Omental fat pad (tissue), 4 donors: ENCODE results near the gene CORO2A. TPM values are rescaled to one million over a fixed set of nuclear protein-coding genes. Genes with fewer than 3 reads are reported as not detected.

Experiments used
- ATAC-seq: fragments of 150-250 bp; one replicate; pipeline ENCODE4 v1.9.1; 2016; ENCODE audit warnings: mild to moderate bottlenecking, moderate library complexity; ENCODE audit not compliant: low FRiP score
- DNase-seq: peaks from one replicate; pipeline ENCODE4 v3.0.0-alpha.2; 2019; ENCODE audit warnings: low spot score
- CTCF ChIP-seq, 3 donors: fragments of 450-650 bp; IDR thresholded peaks; one replicate each; pipeline ENCODE4 v1.5.1; 2016 to 2017; ENCODE audit warnings: antibody characterized with exemption in 3 of 3, mild to moderate bottlenecking in 3 of 3, moderate library complexity in 2 of 3
- total RNA-seq, 4 donors: library from RNA; depleted of rRNA; stranded (reverse); fragments of >200 nt; gene quantifications; one replicate each; pipeline ENCODE4 v1.1.0, GENCODE V29; 2016

CORO2A gene
- total RNA-seq, 4 donors from 2014 or later = 0.56 to 4.4 (median 2.9) TPM

DNA sequence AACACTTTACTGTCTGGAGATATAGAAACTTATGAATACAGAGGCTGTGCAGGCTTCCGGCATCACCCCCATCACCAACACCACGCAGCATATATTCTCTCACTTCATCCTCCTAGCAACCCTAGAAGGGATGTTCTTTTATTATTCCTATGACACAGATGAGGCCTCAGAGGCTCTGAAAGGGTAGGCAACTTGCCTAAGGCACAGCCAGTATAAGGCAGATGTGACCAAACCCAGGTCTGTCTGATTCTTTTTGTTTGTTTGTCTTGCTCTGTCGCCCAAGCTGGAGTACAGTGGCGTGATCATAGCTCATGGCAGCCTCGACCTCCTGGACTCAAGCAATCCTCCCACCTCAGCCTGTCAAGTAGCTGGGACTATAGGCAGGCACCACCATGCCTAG, 22.8 kb upstream of the CORO2A start:
- DNase-seq (no peak), ATAC-seq (no peak)
- no peak for TF ChIP-seq CTCF (IDR thresholded peaks at IDR 0.05)

DNA sequence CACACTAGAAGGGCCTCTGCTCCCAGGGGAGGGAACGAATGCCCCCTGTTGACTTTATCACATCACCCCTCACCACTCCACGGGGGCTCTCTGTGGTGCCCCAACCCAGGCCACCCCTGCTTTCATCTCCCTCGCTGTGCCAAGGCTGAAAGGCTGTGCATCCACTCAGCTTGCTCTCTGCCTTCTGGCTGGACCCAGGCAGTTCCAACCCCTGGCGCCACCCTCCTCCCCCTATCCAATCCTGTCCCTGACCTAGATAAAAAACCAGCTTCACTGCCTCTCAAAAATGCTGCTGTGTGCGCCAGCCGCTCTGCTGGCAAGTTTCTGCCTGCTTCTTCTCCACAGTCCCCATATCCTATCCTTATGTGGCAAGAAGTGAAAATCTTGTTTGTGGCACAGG, 22.4 kb upstream of the CORO2A start:
- TF ChIP-seq CTCF (IDR thresholded peaks at IDR 0.05) = no peak
- DNase-seq (no peak), ATAC-seq (no peak)

DNA sequence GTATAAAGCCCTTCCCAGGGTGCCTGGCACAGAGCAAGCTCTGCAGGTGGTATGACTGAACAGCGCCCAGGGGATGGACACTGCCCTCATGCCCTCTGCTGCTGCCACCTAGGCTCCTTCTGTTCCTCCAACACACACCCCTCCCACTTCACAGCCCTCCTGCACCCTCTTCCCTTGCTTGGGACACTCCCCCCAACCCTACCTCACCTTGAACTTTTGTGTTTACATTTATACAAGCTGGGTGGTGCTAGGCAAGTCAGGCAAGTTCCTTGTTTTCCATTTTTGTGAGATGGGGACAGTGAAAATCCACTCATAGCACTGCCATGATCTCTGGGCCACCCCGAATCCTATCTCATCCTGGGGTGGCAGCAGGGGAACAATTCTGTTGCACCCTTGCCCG, 18.8 kb upstream of the CORO2A start:
- no peak for DNase-seq
- no peak for TF ChIP-seq CTCF (IDR thresholded peaks at IDR 0.05)
- ATAC-seq = no peak

DNA sequence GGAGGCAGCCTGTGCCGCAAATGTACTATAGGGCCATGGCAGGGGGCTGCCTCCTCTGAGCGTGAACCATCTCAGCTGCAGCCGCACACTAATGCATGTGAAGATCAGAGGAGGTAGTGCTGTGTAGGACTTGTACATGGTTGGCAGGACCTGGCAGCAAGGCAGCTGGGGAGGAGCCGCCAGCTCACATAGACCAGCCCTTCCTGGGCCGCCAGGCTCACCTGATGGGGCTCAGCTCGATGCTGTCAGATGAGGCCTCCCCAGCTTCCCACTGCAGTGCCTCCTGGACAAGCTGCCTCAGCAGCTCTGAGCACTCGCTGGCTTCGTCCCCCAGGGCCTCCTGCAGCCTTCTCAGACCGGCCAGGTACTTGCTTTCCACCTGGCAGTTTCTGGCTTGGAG, 18.0 kb upstream of the CORO2A start:
- no peak for TF ChIP-seq CTCF (IDR thresholded peaks at IDR 0.05)
- ATAC-seq = no peak
- no peak for DNase-seq

DNA sequence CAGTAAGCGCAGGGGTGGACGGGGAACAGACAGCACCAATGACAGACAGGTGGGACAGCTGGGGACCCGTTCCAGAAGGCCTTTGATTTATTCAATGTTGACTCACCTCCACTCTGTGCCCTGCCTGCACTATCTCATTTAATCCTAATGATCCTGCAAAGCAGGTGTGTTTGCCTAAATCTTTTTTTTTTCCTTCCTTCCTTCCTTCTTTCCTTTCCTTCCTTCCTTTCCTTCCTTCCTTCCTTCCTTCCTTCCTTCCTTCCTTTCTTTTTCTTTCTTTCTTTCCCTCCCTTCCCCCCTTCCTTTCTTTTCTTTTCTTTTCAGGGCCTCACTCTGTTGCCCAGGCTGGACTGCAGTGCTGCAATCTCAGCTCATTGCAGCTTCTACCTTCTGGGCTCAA, 17.1 kb upstream of the CORO2A start:
- ATAC-seq (no peak), DNase-seq (no peak)
- no peak for TF ChIP-seq CTCF (IDR thresholded peaks at IDR 0.05)

- no peak for TF ChIP-seq CTCF (IDR thresholded peaks at IDR 0.05)
- ATAC-seq (no peak), DNase-seq (no peak)
These were observed 16.2 kb upstream of the CORO2A start for GRCh38 chr9:98208635-98209034.

DNA sequence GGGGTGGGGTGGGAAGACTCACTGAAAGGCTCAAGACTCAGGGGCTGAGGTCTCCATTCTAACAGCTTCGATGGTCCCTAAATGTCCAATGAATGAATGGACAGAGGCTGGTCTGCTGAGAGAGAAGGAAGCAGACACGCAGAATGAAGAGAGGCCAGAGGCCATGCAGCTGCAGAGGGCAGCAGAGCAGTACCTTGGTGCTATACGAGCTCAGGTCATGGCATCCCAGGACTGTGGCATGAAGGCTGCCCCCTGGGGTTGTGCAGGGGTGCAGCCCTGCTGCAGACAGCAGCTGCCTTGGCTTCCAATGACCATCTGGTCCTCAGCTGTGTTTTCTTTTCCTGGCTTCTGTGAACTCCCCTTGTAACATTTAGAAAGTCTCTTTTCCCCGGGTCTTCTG, 15.2 kb upstream of the CORO2A start:
- no peak for TF ChIP-seq CTCF (IDR thresholded peaks at IDR 0.05)
- DNase-seq = no peak
- no peak for ATAC-seq
